GM19023 (cell line): ENCODE measurements around the gene PTX4.

Source experiments
- ATAC-seq: cut with Tn5 transposase; IDR thresholded peaks from one replicate; pipeline ENCODE4 v1.9.1; 2021; ENCODE audit warnings: mild to moderate bottlenecking, moderate library complexity; ENCODE audit not compliant: unreplicated experiment

Gene PTX4

DNA sequence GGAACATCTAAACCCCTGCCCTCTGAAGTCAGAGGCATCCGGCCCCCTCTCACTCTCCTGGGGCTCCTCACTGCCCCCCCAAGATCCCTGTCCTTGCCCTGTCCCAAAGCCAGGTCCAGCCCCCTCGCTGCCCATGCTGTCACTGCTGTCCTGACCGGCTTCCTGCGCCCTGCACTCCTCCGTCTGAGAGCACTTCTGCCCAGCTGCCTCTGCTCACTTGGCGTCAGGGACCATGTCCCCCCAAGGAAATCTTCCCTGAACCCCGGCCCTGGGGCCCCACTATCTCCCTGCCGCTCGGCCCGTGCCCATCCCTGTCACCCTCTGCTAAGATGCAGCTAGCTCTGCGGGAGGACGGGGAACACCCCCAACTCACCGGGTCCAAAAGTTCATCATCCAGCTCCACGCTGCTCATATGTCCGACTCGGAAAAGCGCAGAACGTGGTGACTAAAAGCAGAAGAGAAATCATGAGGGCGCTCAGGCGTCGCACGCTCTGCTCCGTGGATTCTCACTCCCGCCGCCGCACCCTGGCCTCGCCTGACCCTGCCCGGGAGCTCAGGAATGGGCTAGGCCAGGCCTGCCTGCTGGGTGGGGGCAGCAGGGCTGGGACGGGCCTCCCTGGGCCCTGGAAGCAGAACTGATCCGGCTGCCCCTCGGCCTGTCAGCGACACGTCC is 23.7 kb downstream of the PTX4 start:
- ATAC-seq = no peak

DNA sequence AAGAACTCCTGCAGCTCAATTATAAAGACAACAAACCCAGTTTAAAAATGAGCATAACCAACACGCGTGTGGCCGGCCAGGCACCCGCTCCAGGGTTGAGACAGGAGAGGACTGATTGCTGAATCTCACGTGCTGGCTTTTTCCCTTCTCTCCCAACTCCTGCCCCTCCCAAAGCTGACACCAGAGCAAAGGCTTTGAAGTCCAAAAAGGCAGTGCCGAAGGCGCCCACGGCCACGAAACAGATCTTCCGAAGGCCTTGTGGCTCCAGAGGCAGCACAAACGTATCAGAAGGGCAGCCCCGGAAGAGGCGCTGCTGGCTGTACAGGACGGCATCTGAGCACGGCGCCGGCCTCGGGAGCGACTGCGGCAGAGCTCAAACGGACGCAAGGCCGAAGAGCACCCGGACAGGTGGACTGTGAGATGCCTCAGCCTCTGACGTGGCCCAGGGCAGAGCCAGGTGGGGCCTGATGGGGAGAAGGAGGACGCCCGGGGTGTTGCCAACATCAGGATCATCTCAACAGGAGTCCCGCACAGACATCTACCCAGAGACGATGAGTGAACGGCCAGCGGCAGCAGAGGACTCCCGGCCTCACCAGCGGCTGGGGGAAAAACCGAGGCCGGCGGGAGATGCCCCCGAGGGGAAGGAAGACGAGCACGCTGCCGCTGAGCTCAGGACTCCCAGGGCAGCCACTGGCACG is 24.4 kb downstream of the PTX4 start:
- no peak for ATAC-seq

DNA sequence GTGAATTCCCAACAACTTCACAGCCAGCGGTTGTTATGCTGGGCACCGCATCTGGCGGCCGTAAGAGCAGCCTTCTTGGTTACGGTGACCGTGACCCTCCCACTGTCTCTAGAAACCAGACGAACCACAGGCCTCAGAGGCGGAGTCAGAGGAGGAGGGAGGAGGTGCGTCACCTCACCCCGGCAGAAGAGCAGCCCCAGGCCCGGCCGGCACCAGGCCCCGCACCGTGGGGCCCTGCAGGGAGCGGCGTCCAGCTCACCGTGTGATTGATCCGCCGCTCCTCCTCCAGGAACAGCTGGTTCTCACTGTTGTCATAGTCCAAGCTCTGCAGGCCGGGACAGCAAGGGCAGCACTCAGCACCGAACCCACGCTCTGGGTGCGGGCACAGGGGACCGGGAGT is 27.6 kb downstream of the PTX4 start:
- ATAC-seq = no peak

DNA sequence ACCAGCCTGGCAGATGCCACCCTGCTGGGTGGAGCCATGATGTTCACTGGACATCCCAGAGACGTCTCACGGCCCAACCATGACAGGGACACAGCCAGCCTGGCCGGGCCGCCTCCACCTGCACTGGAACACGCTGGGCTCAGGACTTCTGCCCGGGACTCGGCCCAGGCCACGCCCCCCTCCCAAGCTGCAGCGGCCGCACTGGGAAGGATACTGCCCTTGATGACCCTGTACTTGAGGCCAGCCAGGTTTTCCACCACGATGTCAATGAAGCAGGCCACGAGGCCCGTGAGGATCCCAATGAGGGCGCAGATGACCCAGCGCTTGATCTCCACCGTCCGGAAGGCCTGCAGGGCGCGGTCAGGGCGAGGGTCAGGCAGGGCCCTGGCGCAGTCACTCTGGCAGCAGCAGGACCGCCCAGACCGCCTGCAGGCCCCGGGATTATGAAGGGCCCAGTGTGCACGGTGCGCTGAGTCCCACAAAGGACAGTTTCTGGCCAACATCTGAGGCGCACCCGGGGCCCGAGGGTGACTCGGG is 28.1 kb downstream of the PTX4 start:
- ATAC-seq = no peak

DNA sequence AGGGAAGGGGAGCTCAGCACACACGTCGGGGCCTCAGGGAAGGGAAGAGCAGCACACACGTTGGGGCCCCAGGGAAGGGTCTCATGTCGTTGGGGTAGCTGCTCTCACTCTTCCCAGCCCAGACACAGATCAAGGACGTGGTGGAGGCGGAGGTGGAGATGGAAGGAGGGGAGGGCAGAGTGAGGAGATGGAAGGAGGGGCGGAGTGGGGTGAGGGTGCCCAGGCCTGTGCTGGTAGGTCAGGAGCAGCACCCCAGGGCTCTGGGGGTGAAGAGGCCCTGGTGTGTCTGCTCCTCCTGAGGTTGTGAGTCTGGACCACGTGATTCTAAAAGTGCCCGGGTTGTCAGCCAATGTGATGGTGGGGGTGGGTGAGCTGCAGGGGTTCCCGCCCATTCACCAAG is 28.8 kb downstream of the PTX4 start:
- no peak for ATAC-seq

DNA sequence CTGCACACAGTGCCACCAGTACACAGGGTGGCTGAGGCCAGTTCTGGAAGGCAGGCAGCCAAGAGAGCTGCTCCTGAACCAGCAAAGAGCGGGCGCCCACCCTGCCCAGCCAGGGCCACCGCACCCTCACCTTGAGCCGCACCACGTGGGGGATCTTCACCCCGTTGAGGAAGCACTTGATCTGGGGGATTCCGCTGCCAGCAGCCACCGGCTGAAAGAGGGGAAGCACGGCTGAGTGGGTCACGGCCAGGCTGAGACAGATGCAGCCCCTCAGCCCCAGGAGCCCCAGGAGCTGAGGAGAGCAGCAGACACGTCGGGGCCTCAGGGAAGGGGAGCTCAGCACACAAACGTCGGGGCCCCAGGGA is 29.8 kb downstream of the PTX4 start:
- ATAC-seq = no peak

DNA sequence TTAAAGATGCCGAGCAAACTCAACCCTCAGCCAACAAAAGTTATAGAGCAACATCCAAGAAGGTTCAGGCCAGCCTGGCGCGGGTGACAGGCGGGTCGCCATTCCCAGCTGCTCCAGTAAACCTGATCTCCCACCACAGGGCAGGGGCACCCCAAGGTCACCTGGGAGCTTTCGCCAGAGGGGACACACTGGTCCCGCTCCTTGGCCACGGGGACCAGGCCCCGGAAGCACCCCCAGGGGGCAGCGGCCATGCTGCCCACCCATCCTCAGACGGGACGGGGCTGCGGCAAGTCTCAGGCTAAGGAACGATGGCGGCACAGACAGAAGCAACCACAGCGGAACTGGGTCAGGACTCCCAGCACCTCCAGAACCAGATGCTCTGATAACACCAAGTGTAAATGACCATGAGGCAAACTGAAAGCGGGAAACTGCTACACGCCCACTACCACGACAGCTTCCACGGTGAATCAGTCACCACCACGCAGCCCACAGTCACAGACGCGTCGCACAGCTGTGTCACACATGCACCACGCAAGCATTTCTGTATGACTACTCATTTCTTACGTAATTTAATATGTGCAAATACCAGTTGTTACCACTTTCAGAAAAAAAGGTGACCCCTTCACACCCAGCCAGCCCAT is 30.3 kb downstream of the PTX4 start:
- ATAC-seq = no peak

DNA sequence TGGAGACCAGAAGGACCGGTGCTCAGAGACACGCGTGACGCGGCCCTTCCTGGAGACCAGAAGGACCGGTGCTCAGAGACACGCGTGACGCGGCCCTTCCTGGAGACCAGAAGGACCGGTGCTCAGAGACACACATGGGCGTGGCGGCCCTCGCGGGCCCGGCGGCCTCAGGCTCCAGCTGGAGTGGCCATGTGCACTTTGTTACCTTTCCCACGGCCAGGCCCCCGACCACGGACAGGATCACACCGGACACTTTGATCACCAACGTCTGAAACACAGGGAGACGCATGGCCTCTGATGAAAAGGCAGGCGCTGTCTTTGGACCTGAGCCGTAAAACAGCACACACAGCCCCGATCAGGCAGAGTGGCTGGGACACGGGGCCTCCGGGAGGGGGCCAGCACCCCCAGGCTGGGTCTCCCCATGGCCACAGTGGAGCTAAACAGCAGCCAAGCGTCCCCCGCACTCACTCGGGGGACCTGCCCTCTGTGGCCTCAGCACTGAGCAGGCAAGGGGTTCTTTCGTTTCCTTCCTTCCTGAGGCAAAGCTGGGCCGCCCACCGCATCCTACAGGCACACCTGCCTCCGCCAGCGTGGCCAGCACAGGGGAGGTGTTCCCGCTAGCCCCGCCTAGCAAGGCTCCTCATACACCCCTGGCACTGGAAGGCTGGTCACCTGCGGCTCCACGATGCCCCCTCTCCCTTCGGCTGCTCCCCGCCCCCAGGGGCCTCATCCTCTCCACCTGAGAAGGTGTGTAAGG is 31.1 kb downstream of the PTX4 start:
- no peak for ATAC-seq

DNA sequence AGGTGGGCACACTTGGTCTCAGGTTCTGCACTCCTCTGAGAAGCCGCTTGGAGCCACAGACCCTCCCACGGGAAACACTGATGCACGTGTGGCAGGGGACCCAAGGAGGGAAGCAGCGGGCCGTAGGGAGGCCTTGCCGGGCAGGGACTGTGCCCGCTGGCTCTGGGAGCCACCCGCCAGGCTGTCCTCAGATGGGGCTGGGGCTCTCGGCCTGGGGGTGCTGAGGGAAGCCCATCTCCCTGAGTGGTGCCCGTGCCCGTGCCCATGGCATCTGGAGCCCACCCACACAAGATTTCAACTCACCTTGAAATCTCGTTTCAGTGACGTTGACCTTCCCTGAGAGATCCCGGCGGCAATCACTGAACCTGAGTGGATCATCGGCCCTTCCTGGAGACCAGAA is 31.8 kb downstream of the PTX4 start:
- ATAC-seq = no peak

DNA sequence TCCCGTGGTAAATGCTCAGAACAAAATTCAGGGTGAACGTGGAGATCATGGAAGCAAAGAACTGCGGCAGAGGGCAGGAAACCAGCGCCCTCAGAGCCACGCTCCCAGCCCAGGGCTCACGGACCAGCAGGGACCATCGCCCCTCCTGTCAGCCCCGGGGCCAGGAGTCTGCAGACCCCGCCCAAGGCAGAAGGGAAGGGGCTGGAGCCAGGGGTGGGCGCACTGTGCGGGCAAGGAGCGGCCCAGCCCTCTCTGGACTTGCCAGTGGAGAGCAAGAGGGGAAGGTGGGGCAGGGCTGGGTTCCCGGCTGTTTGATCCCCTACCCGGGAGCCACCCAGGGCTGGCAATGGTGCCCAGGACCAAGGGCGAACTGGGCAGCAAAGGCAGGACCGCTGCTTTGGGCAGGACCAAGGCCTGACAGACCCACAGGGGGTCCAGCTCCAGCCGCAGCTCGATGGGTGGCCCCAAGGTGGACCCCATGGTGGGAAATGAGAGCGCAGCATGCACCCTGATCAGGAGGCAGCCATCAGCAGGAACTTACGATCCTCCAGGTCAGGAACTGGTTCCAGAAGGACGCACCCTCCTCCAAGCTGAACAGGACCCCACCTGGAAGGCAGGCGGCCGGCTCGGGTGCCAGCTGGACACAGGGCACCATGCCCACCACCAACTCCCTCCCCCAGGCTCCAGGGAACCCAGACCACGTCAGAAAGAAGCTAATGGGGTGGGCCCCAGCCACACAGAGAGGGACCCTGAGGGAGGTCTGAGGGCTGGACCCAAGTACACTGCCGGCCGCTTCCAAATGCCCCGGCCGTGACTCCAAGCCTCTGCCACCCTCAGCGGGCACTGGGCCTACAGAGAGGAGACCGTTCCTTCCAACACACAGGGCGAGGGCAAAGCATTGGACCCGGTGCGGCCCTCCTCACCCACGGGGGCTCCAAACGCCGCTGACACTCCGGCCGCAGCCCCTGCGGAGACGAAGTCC is 33.3 kb downstream of the PTX4 start:
- ATAC-seq = no peak

DNA sequence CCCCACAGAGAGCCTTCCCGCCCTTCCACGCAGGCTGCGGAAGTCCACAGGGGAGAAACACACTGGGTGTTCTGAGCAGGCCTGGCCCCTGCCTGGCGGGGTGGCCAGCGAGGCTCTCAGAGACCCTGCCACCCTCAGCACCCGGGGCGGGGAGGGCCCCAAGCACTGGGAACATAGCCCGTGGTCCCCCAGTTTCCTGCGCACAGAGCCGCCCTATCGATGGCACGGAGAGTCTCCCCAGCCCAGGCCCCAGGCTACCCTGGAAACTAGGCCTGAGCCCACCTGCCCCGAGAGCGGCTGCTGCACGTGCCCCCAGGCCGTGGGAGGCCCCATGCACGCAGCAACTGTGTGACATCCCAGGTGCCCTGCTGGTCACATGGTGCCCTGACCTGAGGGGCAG is 34.2 kb downstream of the PTX4 start:
- ATAC-seq = no peak

DNA sequence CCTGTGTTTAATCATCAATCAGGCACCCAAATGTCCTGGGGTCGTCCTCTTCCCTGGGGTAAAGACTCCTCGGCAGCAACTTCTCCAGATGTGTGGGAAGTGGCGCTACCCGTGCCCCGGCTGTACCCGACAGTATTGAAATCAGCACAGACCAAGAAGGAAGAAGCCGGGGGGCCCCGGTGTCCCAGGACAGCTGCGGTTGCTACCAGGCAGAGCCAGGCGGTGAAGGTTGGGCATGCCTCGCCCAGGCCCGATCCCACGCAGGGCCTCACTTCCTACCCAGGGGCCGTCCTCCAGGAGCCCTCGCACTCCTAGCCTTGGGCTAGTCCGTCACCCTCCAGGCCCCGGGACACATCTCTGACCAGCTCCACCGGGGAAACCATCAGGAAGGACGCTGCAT is 35.4 kb downstream of the PTX4 start:
- no peak for ATAC-seq

DNA sequence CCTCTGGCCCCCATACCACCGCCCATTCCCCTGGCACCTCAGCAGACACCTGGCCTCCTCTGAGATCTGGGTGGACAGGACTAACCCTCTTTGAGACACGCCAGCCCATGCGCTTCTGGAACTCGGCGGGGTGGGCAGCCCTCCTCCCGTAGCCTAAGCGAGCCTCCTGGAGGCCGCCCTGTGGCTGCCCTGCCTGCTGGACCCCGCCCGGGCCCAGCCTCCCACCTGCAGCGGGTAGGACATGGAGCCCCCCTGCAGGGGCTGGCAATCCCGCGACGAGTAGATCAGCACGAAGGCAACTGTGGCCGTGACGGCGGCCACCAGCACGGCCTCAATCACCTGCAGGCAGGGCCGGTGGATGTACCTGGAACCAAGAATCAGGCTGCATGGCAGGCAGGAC is 36.2 kb downstream of the PTX4 start:
- no peak for ATAC-seq

DNA sequence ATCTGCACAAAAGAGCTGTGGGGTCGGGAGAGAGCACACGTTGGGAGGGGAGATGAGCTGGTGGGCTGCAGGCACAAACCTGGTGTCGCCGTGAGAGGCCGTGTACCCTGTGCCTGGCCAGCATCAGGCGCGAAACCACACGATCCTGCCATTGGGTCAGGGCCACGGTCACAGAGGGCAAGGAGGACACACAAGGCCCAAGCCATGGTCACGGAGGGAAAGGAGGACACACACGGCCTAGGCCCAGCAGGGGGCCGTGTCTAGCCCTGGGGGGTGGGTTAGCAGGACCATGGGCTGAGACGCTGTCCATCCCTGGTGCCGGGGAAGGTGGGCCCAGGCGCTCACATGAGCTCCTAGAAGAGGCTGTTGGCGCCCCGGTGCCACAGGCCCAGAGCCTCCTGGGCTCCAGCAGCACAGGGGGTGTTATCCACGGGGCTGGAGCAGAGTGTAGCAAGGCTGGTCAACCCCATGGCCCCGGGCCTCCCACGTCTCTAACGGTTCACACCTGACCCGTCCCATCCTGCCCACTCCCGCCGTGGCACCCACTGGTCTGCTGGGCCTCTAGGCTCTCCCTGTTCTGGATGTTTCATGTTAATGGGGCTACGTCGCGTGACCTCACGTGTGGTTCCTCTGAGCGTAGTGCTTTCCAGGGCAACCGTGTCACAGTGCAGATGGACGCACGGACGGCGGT is 36.9 kb downstream of the PTX4 start:
- ATAC-seq = no peak

DNA sequence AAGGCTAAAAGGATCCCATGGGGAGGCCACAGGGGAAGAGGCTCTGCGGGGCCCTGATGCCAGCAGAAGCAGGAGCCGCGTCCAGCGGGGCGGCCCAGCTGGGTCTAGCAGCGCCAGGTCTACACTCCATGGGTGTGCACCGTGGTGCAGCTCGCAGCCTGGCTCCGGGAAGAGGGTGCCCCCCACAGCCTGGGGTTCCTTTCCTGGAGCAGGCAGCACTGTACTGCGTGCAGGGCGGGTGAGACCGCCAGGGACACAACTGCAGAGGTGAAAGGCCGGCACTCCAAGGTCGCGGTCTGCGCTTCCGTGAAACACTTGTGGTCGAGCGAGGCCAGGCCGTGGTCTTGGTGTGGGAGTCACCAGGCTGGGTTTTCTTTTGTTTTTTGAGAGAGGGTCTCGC is 37.9 kb downstream of the PTX4 start:
- no peak for ATAC-seq

DNA sequence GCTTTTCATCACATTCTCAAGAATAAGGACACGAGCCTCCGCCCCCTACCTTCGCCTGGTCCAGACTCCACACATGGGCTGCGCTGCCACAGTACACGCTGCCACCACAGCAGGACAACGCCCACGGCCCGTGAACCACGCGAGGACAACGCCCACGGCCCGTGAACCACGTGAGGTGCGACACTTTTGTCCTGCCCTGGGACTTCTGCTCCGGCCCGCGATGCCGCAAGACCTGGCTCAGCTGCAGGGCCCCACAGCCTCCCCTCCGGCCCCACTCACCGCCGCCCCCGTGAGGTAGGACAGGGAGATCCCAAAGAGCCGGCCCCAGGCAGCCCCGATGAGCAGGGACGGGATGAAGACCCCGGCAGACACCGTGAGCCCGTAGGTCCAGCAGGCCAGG is 38.5 kb downstream of the PTX4 start:
- ATAC-seq = no peak

DNA sequence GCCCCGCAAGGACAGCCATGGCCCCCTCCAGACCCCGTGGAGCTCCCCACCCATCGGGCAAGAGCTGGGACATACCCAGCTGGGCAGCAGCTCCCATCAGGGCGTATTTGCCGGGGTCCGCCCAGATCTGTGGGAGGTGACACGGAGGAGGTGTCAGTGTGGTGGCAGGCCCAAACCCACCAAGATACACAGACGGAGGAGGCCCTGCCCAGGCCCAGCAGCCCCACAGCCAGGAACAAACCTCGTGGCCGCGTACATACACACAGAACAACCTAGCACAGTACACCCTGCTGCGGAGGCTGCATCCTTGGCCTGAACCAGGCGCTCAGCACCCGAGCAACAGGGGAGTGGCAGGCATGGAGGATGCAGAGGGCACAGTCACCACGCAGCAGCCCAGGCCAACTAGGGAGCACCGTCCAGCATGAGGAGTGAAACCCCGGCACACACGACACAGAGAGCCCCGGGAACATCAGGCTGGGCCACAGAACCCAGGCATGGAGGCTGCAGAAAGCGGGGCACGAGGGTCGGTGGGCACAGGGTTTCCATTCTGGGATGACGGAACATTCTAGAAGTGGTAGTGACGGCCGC is 39.4 kb downstream of the PTX4 start:
- no peak for ATAC-seq

DNA sequence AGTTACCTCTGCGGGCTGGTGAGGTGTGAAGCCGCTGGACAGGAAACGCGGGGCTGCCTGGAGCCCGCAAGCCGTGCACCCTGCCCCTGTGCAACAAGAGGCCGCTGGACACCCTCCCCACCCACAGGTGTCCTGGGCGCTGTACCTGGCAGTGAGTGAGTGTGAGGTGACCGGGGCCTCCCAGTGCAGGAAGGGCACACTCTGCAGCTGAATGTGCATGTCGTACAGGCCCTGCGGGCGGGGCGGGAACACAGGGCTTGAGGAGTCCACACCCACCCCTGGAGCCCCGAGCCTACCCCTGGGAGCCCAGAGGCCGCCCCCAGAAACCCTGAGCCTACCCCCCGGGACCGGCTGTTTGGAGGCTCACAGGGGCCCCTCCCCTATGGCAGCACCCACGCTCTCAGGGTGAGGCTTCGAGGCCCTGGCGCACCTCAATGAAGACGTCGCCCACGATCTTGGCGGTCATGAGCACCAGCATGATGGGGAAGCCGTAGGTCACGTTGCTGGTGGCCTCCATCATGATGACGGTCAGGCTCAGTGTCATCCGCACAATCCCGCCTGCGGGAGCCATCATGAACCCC is 40.1 kb downstream of the PTX4 start:
- ATAC-seq = no peak

DNA sequence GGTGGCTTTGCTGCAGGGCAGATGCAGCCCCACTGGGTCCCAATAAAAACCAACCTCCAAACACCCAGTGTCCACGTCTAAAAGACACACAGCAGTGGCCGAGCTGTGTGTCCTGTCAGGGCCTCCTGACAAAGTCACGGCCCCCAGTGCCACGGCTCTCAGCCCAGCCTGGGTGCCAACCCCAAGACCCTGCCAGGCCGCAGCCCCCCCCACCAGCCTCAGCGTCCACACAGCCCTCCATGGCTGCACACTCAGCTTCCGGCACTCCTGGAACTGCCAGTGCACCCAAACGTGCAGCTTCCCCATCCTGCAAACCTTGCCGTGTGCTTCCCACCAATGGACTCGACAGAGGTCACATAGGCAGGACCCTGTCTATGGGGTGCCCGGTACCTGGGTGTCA is 40.8 kb downstream of the PTX4 start:
- ATAC-seq = no peak
